ENCODE measurements around the gene IPO4.

DNA sequence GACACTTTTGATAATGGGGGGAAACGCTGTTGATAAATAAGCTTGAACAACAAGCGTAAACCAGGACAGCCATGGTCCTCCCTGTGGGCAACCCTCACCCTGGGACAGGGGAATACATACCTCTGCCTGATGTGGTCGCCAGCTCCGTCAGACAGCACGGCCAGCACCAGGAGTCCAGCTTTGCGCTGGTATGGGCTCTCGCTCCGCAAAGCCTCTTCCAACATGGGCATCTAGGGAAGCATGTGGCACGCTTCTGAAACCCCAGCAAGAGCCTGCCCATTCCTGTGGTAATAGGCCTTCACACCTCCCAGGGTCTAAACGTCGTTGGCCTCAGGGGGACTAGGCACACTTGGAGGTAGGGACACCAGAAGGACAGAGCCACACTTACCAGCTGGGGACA lies 2.9 kb downstream of the IPO4 start:
- TF ChIP-seq CTCF (tag by site-specific recombination; IDR thresholded peaks at IDR 0.05) = no peak
- TF ChIP-seq SP2 (tag by site-specific recombination; IDR thresholded peaks at IDR 0.05) = no peak
- TF ChIP-seq ZNF747 (tag by site-specific recombination; IDR thresholded peaks at IDR 0.05) = no peak
- TF ChIP-seq ZBTB17 (tag by site-specific recombination; IDR thresholded peaks at IDR 0.05) = no peak
- no peak for TF ChIP-seq ZBTB7A (tag by site-specific recombination; IDR thresholded peaks at IDR 0.05; ENCODE audit: low read depth)
- no peak for TF ChIP-seq TCF7L2 (IDR thresholded peaks at IDR 0.05; ENCODE audit: borderline replicate concordance, low read depth, low read length)
